ENCODE data around the gene HRCT1. TPM values are rescaled to one million over a fixed set of nuclear protein-coding genes. Genes with fewer than 3 reads are reported as not detected.

Gene HRCT1
- polyA plus RNA-seq, 1 donor from 2014 or later, result not detected

- no peak overlapping the region for H3K27ac ChIP-seq (ENCODE audit: low read length)
Observed at GRCh38 chr9:35904338-35904737, 1.7 kb upstream of the HRCT1 start.

GRCh38 chr9:35905051-35905781 lies 786 bp upstream of the HRCT1 start:
- H4K20me1 ChIP-seq (ENCODE audit: insufficient read depth), result no peaks in the 10 kb centered on the region
- no peak overlapping the region for H3K4me3 ChIP-seq (ENCODE audit: low read length)
- H3K36me3 ChIP-seq (ENCODE audit: insufficient read depth, low read length), result no peaks in the 10 kb centered on the region
- H3K4me2 ChIP-seq (ENCODE audit: low read length), result no peak overlapping the region
- H3K27ac ChIP-seq (ENCODE audit: low read length), result no peak overlapping the region
- H3K79me2 ChIP-seq (replicated peaks; ENCODE audit: insufficient read depth, low read length), result no peaks in the 10 kb centered on the region
- no peaks in the 10 kb centered on the region for H3F3A ChIP-seq (ENCODE audit: insufficient read depth, low read length, poor library complexity, severe bottlenecking)
- H3K9me3 ChIP-seq (ENCODE audit: low read length), result no peaks in the 10 kb centered on the region
- H3K9ac ChIP-seq (ENCODE audit: low read length), result no peak overlapping the region
- H2AFZ ChIP-seq (ENCODE audit: low read depth, low read length), result no peak overlapping the region
- H3K27me3 ChIP-seq (ENCODE audit: insufficient read depth, low read depth, low read length), result no peaks in the 10 kb centered on the region
- no peaks in the 10 kb centered on the region for H3K9me2 ChIP-seq (ENCODE audit: insufficient read depth, low read length)
- TF ChIP-seq CTCF (IDR thresholded peaks at IDR 0.05; ENCODE audit: poor library complexity, severe bottlenecking) (no peak), POLR2AphosphoS5 (IDR thresholded peaks at IDR 0.05) (no peak), REST (IDR thresholded peaks at IDR 0.05; ENCODE audit: borderline replicate concordance) (no peak), MXI1 (conservative IDR thresholded peaks at IDR 0.05; ENCODE audit: poor library complexity, severe bottlenecking) (no peak), EZH2 (IDR thresholded peaks at IDR 0.05; ENCODE audit: borderline replicate concordance, insufficient read depth, low read length, poor library complexity, severe bottlenecking) (no peak), TAF1 (IDR thresholded peaks at IDR 0.05; ENCODE audit: low read depth) (no peak)

More at GRCh38 chr9:35904338-35904737, 1.7 kb upstream of the HRCT1 start:
- Histone ChIP-seq H3K9me3 (ENCODE audit: low read length) (no peaks in the 10 kb centered on the region), H3K4me2 (ENCODE audit: low read length) (no peak overlapping the region), H4K20me1 (ENCODE audit: insufficient read depth) (no peaks in the 10 kb centered on the region), H3K9ac (ENCODE audit: low read length) (no peak overlapping the region), H3K79me2 (replicated peaks; ENCODE audit: insufficient read depth, low read length) (no peaks in the 10 kb centered on the region), H3K4me3 (ENCODE audit: low read length) (no peak overlapping the region), H2AFZ (ENCODE audit: low read depth, low read length) (no peak overlapping the region), H3K36me3 (ENCODE audit: insufficient read depth, low read length) (no peaks in the 10 kb centered on the region), H3K27me3 (ENCODE audit: insufficient read depth, low read depth, low read length) (no peaks in the 10 kb centered on the region), H3K9me2 (ENCODE audit: insufficient read depth, low read length) (no peaks in the 10 kb centered on the region), H3F3A (ENCODE audit: insufficient read depth, low read length, poor library complexity, severe bottlenecking) (no peaks in the 10 kb centered on the region)
- TF ChIP-seq POLR2AphosphoS5 (IDR thresholded peaks at IDR 0.05) (no peak), EP300 (conservative IDR thresholded peaks at IDR 0.05; ENCODE audit: poor library complexity, severe bottlenecking) (no peak), REST (IDR thresholded peaks at IDR 0.05; ENCODE audit: borderline replicate concordance) (no peak), SMC3 (conservative IDR thresholded peaks at IDR 0.05; ENCODE audit: poor library complexity) (no peak), EZH2 (IDR thresholded peaks at IDR 0.05; ENCODE audit: borderline replicate concordance, insufficient read depth, low read length, poor library complexity, severe bottlenecking) (no peak), TAF1 (IDR thresholded peaks at IDR 0.05; ENCODE audit: low read depth) (no peak), CTCF (IDR thresholded peaks at IDR 0.05; ENCODE audit: poor library complexity, severe bottlenecking) (no peak)
